ENCODE measurements around the gene SBF1.

Gene SBF1

DNA sequence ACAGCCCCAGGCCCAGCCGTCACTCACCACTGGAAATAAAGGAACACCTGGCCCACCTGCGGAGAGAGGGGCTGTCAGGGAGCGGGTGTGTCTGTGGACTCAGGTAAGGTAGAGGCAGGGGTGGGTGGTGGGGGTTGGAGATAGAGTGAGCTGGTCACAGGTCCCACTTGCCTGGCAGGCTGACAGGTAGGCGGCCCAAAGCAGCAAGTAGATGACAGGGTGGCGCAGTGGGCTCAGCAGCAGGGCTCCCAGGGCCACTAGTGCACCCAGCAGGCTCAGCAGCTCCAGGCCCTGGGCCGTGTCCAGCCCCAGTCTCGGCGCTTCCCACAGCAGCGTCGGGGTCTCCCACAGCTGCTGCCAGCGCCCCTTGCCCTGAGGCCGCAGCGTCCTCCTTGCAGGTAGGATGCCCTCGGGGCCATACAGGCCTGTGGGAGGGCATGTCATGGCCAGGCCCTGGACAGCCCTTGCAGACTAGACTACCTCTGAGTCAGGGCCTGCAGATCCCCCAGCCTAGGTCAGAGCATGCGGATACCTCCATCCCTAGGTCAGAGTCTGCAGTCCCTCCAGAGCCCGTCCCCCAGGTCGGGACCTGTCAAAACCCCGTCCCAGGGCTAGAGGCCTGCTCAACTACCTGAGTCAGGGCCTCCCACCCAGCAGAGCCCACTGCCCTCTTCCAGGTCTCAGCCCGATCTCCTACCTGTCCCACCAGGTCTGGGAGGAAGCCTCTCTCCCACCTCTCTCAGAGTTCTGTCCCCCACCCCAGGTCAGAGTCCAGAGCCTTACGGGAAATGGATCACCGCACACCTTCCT is 32.0 kb upstream of the SBF1 start:
- no peak for DNase-seq

DNA sequence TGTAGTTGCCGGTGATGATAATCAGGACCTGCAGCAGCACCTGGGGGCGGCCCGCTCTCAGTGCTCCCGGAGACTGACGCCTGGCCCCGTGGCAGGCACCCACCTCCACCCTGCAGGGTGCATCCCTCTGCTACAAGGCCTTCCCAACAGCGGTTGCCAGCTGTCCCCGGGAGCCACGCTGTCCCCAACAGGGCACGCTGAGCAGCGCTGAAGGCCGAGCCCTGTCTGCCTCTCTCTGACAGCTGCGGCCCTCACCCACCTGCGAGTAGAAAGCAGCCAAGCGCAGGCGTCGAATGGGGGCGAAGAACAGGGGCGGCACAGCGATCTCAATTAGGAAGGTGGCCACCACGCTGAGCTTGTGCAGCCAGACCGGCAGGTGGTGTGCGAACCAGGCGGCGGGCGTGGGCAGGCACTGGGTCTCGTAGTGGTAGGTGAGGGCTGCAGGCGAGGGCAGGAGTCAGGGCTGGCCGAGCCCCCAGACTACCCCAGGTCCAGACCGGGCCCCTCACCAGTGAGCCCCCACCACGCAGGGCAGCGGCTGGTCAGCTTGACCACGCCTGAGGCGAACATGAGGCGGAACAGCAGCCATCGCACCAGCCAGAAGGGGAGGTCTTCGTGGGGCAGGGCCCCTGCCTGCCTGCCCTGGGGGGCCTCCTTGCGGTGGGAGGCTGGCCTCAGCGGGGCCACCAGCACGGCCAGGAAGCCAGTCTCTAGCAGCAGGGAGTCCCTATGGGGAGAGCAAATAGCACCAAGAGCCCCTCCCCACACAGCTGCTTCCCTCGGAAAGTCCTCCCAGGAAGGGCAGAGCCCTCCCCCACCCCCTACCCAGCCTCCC is 31.2 kb upstream of the SBF1 start:
- DNase-seq: no peak

DNA sequence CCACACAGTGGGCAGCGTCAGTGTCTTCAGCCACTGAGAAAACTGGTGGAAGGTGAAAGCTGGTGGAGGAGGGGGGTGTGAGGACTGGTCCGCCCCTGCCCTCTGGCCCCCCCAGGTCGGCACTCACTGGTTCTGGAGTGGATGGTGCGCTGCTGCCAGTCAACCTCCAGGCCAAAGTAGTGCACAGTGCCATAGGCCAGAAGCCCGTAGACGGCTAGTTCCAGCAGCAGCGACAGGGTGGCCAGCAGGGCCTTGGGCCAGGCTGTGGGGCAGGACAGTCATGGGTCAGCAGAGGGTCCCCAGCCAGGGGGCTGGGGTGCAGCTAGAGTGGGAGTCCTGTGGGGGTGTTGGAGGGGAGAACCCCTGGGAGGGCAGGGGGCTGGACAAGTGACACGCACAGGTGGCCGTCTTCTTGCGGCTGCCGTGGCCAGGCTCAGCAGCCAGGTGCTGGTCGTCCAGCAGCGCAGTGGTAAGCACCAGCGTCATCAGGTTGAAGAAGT is 30.5 kb upstream of the SBF1 start:
- DNase-seq: no peak

DNA sequence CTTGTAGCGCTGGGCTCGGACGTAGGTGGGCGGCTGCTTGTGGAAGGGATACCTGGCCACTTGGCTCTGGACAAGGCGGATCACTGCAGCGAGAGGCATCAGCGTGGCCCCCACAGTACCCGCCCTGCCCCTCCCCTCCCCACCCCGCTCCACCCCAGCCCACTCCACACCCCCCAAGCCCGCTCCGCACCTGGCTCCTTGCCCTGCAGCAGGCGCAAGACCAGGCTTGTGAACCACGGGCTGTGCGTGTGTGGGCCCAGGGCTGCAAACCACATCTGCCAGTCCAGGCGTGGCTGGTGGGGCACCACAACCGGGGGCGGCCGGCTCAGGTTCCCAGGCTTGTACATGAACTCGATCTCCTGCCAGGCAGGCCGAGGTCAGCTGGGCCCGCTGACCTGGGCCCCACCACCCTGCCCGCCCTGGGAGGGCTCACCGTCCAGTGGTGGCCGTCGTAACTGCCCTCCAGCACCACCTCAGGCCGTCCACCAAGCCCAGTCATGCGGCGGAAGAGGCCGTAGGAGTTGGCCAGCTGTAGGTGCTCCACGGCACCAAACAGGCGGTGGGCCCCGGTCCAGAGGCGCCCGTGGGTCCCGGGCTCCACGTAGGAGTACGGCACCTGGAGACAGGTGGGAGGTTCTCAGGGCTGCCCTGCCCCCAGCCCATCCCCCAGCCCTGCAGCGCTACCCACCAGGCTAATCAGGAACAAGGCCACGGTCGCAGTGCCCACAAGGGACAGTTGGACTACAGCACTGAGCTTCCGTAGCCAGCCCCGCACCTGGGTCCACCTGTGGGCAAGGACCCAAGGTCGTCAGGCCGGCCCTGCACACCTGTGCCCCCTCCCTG is 29.8 kb upstream of the SBF1 start:
- DNase-seq: no peak

DNA sequence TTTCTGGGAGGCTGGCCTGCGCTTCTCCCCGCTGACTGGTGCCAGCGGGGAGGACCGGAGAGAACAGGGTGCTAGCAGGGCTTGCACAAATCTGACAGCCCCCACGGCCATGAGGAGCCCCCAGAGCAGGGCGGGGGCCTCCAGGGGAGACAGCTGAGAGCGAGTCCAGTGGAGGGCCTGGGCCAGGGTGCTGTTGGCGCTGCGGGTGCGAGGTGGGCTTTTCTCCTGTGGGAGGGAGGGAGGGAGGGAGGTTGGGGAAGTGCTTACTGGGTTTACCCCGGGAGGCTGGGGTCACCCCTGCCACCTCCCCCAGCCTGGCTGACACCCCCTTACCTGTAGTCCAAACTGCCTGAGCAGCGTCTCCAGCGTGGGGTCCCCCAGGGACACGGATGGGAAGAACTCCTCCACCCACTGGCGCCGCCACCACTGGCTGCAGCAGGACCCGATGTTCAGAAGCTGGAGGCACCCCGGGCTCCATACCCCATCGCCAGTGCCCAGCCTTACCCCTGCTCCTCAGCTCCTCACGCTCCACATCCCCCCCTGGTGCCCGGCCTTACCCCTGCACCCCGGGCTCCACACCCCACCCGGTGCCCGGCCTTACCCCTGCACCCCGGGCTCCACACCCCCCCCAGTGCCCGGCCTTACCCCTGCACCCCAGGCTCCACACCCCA is 28.8 kb upstream of the SBF1 start:
- DNase-seq: no peak

DNA sequence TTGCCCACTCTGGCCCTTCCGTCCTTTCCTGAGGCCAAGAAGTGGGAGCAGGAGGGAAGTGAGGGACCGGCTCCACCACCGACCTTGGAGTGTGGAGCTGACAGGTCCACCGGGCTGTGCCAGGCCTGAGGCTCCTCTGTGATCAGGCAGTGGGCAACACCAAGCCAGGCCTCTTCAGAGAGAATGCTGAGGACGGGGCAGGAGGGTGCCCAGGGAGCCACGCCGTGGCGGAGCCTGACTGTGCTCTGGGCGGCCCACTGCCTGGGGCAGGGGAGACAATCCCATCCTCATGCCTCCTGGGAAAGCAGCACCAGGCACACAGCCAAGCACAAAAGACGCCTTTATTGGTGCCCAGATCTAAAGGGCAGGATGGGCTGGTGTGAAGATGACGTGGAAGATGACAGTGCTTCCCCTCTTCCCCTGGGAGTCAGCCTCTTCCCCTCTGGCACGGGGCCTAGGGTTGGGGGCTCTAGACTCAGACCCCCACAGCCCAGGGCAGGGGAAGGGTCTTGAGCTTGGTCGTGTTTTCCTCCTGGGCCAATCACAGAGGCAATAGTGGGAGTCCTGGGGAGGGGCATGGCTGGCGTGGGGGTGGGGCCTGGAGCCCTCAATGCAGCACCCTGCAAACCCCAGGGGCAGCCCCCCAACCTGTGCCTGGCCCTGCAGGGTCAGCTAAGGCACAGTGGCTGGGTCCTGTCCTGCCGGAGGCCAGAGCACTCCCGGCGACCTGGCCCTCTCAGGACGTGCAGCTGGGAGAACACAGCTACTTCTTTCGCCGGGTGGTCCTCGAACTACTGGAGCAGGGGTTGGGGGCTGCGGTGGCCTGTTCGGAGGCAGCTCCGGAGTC is 28.0 kb upstream of the SBF1 start:
- DNase-seq: no peak

DNA sequence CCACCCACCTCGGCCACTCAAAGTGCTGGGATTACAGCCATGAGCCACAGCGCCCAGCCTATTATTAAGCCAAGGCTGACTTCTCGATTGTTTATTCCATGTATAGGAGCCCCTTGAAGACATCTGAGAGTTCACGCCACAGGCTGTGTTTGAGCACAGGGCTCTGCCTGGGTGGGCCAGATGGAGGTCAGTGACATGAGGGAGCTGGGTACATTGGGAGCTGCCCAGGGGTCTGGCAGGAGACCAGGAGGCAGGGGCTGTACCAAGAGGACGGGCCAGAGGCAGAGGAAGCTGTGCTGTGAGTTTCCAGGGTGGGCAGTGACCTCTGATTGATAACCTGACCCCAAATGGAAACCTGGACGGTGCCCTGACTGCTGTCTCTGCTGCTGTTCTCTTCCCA is 27.3 kb upstream of the SBF1 start:
- DNase-seq: no peak

DNA sequence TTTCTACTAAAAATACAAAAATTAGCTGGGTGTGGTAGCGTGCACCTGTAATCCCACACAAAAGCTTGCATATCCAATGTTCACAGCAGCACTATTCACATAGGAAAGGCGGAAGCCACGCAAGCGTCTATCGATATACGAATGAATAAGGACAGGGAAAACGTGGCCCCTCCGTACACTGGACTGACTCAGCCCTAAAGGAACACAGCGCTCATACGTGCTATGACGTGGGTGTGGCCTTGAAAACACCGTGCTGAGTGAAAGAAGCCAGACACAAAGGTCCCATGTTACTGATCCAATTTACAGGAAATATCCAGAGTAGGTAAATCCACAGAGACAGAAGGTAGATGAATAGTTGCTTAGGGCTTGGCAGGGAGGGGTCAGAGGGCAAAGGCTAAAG is 25.6 kb upstream of the SBF1 start:
- no peak for DNase-seq

DNA sequence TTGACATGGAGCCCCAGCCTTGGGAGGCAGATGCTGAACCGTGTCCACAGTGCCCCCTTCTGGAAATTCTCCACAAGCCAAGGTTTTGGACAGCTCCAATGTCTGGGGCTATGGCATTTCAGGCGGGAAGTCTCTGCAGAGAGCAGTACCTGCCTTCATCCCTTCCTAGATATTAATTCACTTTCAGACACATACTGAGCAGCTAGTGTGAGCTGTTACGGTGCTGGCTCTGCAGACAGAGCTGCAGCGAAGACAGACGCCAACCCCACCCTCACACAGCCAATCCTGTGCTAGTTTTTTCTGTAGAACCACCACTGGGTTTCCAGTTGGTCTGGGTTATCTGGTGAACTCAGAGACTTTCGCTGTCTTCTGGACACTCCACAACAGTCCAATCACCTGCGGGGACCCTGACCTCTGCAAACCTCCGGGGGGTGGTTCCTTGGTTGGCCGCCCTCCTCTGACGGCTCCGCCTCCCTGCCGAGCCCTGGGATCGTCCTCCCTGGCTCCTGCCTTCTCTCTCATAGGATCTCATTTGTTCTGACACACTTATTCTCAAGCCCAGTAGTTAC is 23.6 kb upstream of the SBF1 start:
- peak; percentile 80 for DNase-seq

DNA sequence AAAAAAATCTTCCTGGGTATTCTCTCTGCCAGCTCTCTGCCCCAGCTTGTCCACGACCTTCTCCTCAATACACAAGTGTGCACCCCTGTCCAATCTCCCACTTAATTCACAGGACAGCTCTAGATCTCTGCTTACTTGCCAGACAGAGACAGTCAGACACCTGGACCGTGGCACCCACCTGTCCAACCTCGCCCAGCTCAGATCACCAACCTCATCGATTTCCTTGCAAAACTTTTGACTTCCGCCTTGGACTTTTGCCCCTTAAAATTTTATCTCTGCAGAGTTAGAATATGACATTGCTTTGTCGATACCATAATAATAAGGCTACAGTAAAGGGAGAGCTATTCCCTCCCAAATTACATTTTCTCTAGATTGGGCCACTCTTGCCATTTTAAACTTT is 22.3 kb upstream of the SBF1 start:
- no peak for DNase-seq

DNA sequence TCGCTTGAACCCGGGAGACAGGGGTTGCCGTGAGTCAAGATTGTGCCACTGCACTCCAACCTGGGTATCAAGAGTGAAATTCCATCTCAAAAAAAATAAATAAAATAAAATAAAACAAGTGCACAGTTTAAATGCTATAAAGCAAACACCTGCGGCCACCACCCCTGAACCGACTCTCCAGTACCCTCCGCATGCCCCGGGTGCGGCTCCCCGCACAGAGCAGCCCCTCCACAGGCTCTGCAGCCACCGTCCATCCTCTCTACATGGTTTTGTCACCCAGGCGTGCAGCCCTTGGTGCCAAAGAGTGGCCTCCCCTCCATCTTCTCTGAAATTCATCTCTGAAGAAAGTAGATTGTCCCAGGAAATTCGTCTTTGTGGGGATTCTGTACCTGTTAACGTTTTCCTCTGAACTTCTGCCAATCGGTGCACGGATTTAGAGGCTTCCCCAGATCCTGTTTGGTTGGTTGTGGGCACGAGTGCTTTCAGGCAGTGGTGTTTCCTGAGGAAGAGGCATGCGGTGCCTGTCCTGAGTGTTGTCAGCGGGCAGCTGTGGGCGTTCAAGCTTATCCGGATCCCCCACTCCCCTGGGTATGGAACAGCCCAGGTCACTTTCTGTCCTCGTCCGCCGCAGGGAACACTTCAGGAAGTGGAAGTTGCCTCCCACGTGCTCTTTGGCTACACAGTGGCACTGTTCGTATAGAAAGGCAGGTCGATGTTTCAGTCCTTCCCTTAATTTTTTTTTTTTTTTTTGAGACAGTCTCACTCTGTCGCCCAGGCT is 15.9 kb upstream of the SBF1 start:
- DNase-seq: no peak

DNA sequence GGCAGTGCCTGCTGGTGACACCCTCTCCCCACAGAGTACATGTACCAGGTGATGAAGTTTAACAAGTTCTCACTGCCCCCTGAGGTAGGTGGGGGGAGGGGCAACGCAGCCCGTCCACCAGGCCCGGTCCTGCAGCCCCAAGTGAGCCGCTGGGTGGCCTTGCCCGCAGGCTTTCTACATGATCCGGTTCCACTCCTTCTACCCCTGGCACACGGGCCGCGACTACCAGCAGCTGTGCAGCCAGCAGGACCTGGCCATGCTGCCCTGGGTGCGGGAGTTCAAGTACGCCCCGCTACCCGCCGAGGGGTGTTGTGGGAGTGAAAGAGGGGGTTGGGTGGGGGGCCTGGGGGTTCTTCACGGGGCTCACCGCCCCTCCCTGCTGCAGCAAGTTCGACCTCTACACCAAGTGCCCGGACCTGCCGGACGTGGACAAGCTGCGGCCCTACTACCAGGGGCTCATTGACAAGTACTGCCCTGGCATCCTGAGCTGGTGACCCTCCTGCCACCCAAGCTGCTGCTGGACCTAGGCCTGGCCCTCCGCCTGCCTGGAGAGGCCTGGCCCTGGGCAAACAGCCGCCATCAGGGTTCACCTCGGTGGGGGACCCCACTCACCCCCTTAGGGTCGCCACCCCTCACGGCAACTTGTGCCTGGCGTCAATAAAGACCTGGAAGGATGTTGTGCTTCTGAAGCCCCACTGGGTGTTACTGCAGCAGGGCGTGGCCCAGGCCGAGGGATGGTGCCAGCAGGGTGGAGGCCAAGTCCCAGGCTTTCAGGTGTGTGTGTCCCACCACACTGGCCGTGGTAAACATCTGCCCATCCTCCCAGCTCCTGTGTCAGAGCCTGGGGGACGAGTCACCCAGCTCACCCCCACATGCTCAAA is 14.8 kb upstream of the SBF1 start:
- no peak for DNase-seq

DNA sequence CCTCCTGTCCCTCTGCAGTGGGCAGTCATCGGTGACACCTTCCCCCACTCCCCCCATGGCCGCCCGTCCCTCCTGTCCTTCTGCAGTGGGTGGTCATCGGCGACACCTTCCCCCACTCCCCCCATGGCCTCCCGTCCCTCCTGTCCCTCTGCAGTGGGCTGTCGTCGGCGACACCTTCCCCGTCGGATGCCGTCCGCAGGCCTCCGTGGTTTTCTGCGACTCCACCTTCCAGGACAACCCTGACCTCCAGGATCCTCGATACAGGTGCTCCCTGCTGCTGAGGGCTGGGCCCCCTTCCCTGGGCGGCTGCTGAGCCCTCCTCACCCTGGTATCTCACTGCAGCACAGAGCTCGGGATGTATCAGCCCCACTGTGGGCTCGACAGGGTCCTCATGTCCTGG is 14.1 kb upstream of the SBF1 start:
- no peak for DNase-seq

DNA sequence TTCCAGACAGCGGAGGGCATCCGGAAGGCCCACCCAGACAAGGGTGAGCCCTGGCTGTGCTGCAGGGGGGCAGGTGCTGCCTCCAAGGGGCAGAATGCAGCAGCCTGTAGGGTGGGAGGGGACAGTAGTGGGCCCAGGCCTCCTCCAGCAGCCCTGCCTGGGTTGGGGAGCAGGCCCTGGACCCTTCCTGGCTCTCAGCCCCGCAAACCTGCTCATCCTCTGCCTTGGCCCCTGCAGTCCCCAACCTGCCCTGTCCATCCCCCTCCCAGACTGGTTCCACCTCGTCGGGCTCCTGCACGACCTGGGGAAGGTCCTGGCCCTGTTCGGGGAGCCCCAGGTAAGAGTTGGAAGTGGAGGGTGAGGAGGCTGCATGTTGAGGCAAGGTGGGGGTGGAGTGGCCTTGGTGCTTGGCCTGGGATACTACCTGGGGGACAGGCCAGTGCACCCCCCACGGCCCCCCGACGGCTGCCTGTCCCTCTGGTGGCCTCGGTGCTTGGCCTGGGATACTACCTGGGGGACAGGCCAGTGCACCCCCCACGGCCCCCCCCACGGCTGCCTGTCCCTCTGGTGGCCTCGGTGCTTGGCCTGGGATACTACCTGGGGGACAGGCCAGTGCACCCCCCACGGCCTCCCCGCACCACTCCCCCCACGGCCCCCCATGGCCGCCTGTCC is 13.3 kb upstream of the SBF1 start:
- DNase-seq: no peak

DNA sequence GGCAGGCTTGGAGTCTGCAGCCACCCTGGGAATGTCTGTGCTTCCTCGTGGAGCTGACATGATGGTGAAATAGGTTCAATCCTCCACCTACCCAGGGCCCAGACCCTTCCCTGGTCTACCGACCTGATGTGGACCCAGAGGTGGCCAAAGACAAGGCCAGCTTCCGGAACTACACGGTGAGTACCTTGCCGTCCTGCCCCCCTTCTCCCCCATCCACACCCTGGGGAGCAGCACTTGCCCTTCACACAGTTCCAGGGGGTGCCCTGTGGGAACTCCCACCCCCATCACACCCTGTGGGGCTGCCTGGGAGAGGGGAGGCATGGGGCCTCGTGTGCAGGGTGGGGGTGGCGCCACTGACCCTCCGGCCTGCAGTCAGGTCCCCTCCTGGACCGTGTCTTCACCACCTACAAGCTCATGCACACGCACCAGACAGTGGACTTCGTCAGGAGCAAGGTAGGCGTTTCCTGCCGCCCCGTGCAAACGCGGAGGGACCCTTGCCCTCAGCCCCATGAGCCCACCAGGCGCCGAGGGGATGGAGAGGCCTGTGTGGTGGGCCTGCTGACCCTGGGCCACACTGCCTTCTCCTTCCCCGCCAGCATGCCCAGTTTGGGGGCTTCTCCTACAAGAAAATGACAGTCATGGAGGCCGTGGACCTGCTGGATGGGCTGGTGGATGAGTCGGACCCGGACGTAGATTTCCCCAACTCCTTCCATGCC is 12.6 kb upstream of the SBF1 start:
- DNase-seq: no peak

DNA sequence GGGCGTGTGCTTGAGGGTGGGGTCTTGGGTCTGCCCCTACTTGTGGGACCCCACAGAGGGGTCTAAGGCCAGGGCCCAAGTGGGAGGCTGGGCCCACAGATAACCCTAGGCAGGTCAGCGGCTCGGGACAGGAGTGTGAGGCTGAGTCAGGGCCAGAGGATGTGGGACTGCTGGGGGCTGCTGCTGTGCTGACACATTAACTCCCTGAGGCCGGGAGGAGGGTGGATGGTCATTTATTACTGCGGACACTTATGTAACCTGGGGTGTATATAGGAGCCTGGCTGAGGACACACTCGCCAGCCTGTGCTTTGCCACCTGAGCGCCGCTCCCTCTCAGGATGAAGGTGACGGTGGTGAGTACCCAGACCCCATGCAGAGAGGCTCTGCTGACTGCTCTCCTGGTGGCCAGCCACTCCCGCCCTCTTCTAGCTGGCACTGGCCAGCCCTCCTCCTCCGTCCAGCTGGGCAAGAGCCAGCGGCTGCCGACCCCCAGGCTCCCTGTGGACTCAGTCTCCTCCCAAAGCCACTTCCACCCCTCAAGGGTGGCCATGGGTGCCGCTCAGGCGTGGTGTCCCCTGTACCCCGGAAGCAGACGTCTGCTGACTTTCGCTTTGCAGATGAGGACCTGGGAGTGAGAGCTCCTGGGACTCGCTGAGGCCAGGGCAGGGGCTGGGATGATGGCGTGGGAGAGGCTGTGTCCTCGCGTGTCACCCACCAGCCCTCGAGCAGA is 11.9 kb upstream of the SBF1 start, which contains the start of gene MIOX:
Gene MIOX (plus strand): TSS at position 299 of the 729 bp plus-strand sequence. CDS start 39 bp downstream, at position 338.
- DNase-seq: no peak
